Measurements from ENCODE around the gene OTOS. TPM values are rescaled to one million over a fixed set of nuclear protein-coding genes. Genes with fewer than 3 reads are reported as not detected.

Gene OTOS
- total and polyA plus RNA-seq, 2 donors (not counting 1 experiment from before 2014, with no cell fraction given), result not detected

GRCh38 chr2:240112914-240113690 lies 27.4 kb downstream of the OTOS start:
- H2AFZ ChIP-seq (ENCODE audit: insufficient read depth, low read depth, low read length, poor library complexity, severe bottlenecking), result no peak overlapping the region
- TF ChIP-seq EZH2 (IDR thresholded peaks at IDR 0.05; ENCODE audit: borderline replicate concordance, insufficient read depth, low read depth, low read length, poor library complexity, severe bottlenecking), result no peak
- no peak for TF ChIP-seq CTCF (IDR thresholded peaks at IDR 0.05)
- intact Hi-C loops (cut with micrococcal nuclease), result no loop called here
- H3K36me3 ChIP-seq (replicated peaks in 1 of 2; ENCODE audit: control extremely low read depth in 1 of 2, control insufficient read depth in 1 of 2, extremely low read depth in 1 of 2, insufficient read depth in 2 of 2, low read length in 1 of 2), result no peaks in the 10 kb centered on the region
- no peak overlapping the region for H3K27ac ChIP-seq (ENCODE audit: low read length in 2 of 2)
- no peak overlapping the region for H3K4me3 ChIP-seq (ENCODE audit: control extremely low read depth in 1 of 5, extremely low read depth in 1 of 5, insufficient read depth in 1 of 5, low read depth in 2 of 5, low read length in 4 of 5)
- no peak for DNase-seq
- no peaks in the 10 kb centered on the region for H4K20me1 ChIP-seq (ENCODE audit: control insufficient read depth, insufficient read depth, low read length, poor library complexity, severe bottlenecking)
- Mint-ChIP-seq H3K27ac (no peak overlapping the region), H3K4me1 (no peaks in the 10 kb centered on the region), H3K9me3 (ENCODE audit: insufficient read depth) (no peaks in the 10 kb centered on the region), H3K4me3 (no peak overlapping the region), H3K27me3 (peaks cover 30% of the 10 kb centered on the region)
- ChIA-PET POLR2A (no interaction called here), CTCF (interaction anchor here (1.0 kb wide), 1 partner anchor 31 kb away, joined by 4 read pairs; no protein-coding TSS in a partner anchor)
- peaks cover 0 to 9% (median 3%) of the 10 kb centered on the region in 4 experiments for H3K27me3 ChIP-seq (replicated peaks in 1 of 4; ENCODE audit: control extremely low read depth in 1 of 4, control insufficient read depth in 3 of 4, insufficient read depth in 4 of 4, low read length in 3 of 4)
- H3K4me1 ChIP-seq (ENCODE audit: control insufficient read depth in 2 of 2, insufficient read depth in 2 of 2, low read length in 2 of 2), result no peaks in the 10 kb centered on the region
- H3K9ac ChIP-seq (ENCODE audit: low read length), result no peak overlapping the region
- H3K9me3 ChIP-seq (ENCODE audit: control extremely low read depth in 1 of 3, control insufficient read depth in 2 of 3, insufficient read depth in 1 of 3, low read length in 2 of 3), result no peaks in the 10 kb centered on the region
- WGBS (ENCODE audit: insufficient coverage), result 33% methylated on average over 1 of the region's 5 CpGs
- no peak overlapping the region for H3K4me2 ChIP-seq (replicated peaks; ENCODE audit: low read depth, low read length, poor library complexity, severe bottlenecking)
- H3K79me2 ChIP-seq (ENCODE audit: control insufficient read depth, insufficient read depth, low read length), result no peaks in the 10 kb centered on the region
- no peak for ATAC-seq (ENCODE audit: low read depth)

- Mint-ChIP-seq H3K4me3 (no peak overlapping the region), H3K4me1 (no peaks in the 10 kb centered on the region), H3K9me3 (ENCODE audit: insufficient read depth) (no peaks in the 10 kb centered on the region), H3K27me3 (peaks cover 28% of the 10 kb centered on the region), H3K27ac (no peak overlapping the region)
- DNase-seq (no peak), ATAC-seq (ENCODE audit: low read depth) (no peak)
- H3K27ac ChIP-seq (ENCODE audit: low read length in 2 of 2), result no peak overlapping the region
- no peaks in the 10 kb centered on the region for H3K9me3 ChIP-seq (ENCODE audit: control extremely low read depth in 1 of 3, control insufficient read depth in 2 of 3, insufficient read depth in 1 of 3, low read length in 2 of 3)
- H3K4me2 ChIP-seq (replicated peaks; ENCODE audit: low read depth, low read length, poor library complexity, severe bottlenecking), result no peak overlapping the region
- H3K4me3 ChIP-seq (ENCODE audit: control extremely low read depth in 1 of 5, extremely low read depth in 1 of 5, insufficient read depth in 1 of 5, low read depth in 2 of 5, low read length in 4 of 5), result no peak overlapping the region
- H3K79me2 ChIP-seq (ENCODE audit: control insufficient read depth, insufficient read depth, low read length), result no peaks in the 10 kb centered on the region
- H3K9ac ChIP-seq (ENCODE audit: low read length), result no peak overlapping the region
- peaks cover 0 to 9% (median 3%) of the 10 kb centered on the region in 4 experiments for H3K27me3 ChIP-seq (replicated peaks in 1 of 4; ENCODE audit: control extremely low read depth in 1 of 4, control insufficient read depth in 3 of 4, insufficient read depth in 4 of 4, low read length in 3 of 4)
- H2AFZ ChIP-seq (ENCODE audit: insufficient read depth, low read depth, low read length, poor library complexity, severe bottlenecking), result no peak overlapping the region
- H3K4me1 ChIP-seq (ENCODE audit: control insufficient read depth in 2 of 2, insufficient read depth in 2 of 2, low read length in 2 of 2), result no peaks in the 10 kb centered on the region
- intact Hi-C loops (cut with micrococcal nuclease), result no loop called here
- TF ChIP-seq EZH2 (IDR thresholded peaks at IDR 0.05; ENCODE audit: borderline replicate concordance, insufficient read depth, low read depth, low read length, poor library complexity, severe bottlenecking) (no peak), CTCF (IDR thresholded peaks at IDR 0.05) (no peak)
- ChIA-PET CTCF (no interaction called here), POLR2A (no interaction called here)
- no peaks in the 10 kb centered on the region for H3K36me3 ChIP-seq (replicated peaks in 1 of 2; ENCODE audit: control extremely low read depth in 1 of 2, control insufficient read depth in 1 of 2, extremely low read depth in 1 of 2, insufficient read depth in 2 of 2, low read length in 1 of 2)
- 90% methylated on average over 9 of the region's 10 CpGs for WGBS (ENCODE audit: insufficient coverage)
- no peaks in the 10 kb centered on the region for H4K20me1 ChIP-seq (ENCODE audit: control insufficient read depth, insufficient read depth, low read length, poor library complexity, severe bottlenecking)
Measured at GRCh38 chr2:240111253-240111652, 29.2 kb downstream of the OTOS start.
